K562 (cell line): ENCODE results near the gene SCMH1. TPM values are rescaled to one million over a fixed set of nuclear protein-coding genes. Genes with fewer than 3 reads are reported as not detected.

Source experiments
- ETV6 ChIP-seq, 3 experiments: fragments of 150-350 bp in 1 of 3; sonication (generic) in 1 of 3; formaldehyde crosslinking in 1 of 3; IDR thresholded peaks; 2 replicates each; pipeline versions ENCODE4 v1.6.1 to v1.8.0; 2014 to 2022; ENCODE audit warnings: borderline replicate concordance in 2 of 3, low read depth in 2 of 3, antibody characterized with exemption in 1 of 3, low read length in 1 of 3, mild to moderate bottlenecking in 1 of 3, missing genetic modification reagents in 1 of 3
- FOXM1 ChIP-seq, 2 experiments: fragments of 450-650 bp in 1 of 2; sonication (generic) in 1 of 2; formaldehyde crosslinking in 1 of 2; IDR thresholded peaks; 2 replicates each; pipeline versions ENCODE4 v1.6.1 to v1.9.0; 2017 to 2022; ENCODE audit warnings: low read depth in 2 of 2, mild to moderate bottlenecking in 2 of 2, missing genetic modification reagents in 1 of 2, moderate library complexity in 1 of 2
- RFX1 ChIP-seq: fragments of 450-650 bp; IDR thresholded peaks from 2 replicates; pipeline ENCODE4 v1.6.1; 2016; ENCODE audit warnings: mild to moderate bottlenecking, moderate library complexity
- RHOXF2B ChIP-seq: fragments of 250-450 bp; sonication (Bioruptor Pico); conservative IDR thresholded peaks from 2 replicates; pipeline ENCODE4 v1.5.1; 2021
- TCF3 ChIP-seq: sonication (generic); formaldehyde crosslinking; IDR thresholded peaks from 2 replicates; pipeline ENCODE4 v1.4.0; 2020; ENCODE audit warnings: mild to moderate bottlenecking, missing genetic modification reagents
- TSC22D4 ChIP-seq: fragments of 450-650 bp; IDR thresholded peaks from 2 replicates; pipeline ENCODE4 v1.6.1; 2016; ENCODE audit warnings: missing genetic modification characterization, missing biosample characterization, control low read depth
- polyA plus RNA-seq, 8 experiments: library from polyadenylated mRNA; depleted of rRNA in 4 of 8; stranded (reverse) in 5 of 8; unstranded in 3 of 8; fragments of >200 nt; fragmentation: Nextera tagmentation in 2 of 8; fragmentation: Illumina TruSeq in 1 of 8; extraction: Ambion mirVana in 2 of 8; extraction: Trizol in 1 of 8; gene quantifications; 2 replicates each; pipeline versions ENCODE4 v1.2.1 to v1.2.3, GENCODE V29; 2011 to 2014; ENCODE audit warnings: inconsistent platforms in 1 of 8, missing spikeins in 1 of 8
- total RNA-seq, 7 experiments: library from RNA; depleted of rRNA in 6 of 7; stranded (reverse); fragments of >200 nt in 6 of 7; fragmentation: Illumina TruSeq in 2 of 7; extraction: Trizol in 2 of 7; gene quantifications; 2 replicates each; pipeline versions ENCODE4 v1.2.1 to v1.2.3, GENCODE V29; 2011 to 2021; ENCODE audit warnings: low replicate concordance in 1 of 7
- TF ChIP-seq, protein P1 (sequence below): sonication (generic); formaldehyde crosslinking; IDR thresholded peaks from 2 replicates; pipeline ENCODE4 v1.8.0; 2022; ENCODE audit warnings: mild to moderate bottlenecking, missing genetic modification reagents, borderline replicate concordance
- TF ChIP-seq, protein P2 (sequence below): fragments of 150-350 bp; IDR thresholded peaks from 2 replicates; pipeline ENCODE4 v1.6.1; 2014; ENCODE audit warnings: low read depth, mild to moderate bottlenecking, low read length, borderline replicate concordance
- TF ChIP-seq, protein P3 (sequence below): fragments of 450-650 bp; IDR thresholded peaks from 2 replicates; pipeline ENCODE4 v1.6.1; 2016; ENCODE audit warnings: mild to moderate bottlenecking, moderate library complexity

SCMH1 gene
- total and polyA plus RNA-seq, 9 of the 15 experiments (the other 6 are each of a cell fraction or from before 2014, with no cell fraction given): 8.5 to 37.0 (median 26.8) TPM

DNA sequence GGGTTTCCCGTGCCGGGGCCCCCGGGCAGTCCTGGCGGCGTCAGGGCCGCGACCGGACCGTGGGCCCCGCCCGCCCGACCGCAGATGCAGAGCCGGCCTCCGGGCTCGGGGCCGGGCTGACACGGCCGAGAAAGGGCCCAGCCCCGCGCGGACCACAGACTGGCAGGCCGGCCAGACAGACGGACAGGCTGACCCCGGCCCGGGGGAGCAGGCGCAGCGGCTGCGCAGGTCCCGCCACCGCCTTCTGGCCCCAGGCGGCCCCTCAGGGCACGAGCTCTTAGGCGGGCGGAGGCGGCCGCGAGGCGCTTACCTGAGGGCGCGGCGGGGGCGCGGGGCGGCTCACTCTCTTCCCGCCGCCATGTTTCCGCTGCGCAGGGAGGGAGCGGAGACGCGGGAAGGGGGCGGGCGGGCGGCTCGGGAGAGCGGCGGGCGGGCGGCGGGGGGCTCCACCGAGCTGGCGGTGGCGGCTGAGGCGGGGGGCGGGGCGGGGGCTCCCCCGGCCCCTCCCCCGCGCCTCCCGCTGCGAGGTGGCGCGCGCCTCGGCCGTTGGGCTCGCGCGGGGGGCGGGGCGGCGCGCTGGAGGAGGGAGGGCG lies at the start of gene SCMH1 (continued):
- no peak for TF ChIP-seq FOXM1 (IDR thresholded peaks at IDR 0.05; ENCODE audit: low read depth)
- no peak for TF ChIP-seq FOXM1 (CRISPR knock-in tag; IDR thresholded peaks at IDR 0.05; ENCODE audit: low read depth)
- no peak for TF ChIP-seq TSC22D4
- TF ChIP-seq, protein P1, sequence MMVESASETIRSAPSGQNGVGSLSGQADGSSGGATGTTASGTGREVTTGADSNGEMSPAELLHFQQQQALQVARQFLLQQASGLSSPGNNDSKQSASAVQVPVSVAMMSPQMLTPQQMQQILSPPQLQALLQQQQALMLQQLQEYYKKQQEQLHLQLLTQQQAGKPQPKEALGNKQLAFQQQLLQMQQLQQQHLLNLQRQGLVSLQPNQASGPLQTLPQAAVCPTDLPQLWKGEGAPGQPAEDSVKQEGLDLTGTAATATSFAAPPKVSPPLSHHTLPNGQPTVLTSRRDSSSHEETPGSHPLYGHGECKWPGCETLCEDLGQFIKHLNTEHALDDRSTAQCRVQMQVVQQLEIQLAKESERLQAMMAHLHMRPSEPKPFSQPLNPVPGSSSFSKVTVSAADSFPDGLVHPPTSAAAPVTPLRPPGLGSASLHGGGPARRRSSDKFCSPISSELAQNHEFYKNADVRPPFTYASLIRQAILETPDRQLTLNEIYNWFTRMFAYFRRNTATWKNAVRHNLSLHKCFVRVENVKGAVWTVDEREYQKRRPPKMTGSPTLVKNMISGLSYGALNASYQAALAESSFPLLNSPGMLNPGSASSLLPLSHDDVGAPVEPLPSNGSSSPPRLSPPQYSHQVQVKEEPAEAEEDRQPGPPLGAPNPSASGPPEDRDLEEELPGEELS (CRISPR knock-in tag): no peak
- TF ChIP-seq ETV6 (IDR thresholded peaks at IDR 0.05; ENCODE audit: borderline replicate concordance in 1 of 2, low read depth in 2 of 2, low read length in 1 of 2): no peak
- no peak for TF ChIP-seq ETV6 (CRISPR knock-in tag; IDR thresholded peaks at IDR 0.05; ENCODE audit: borderline replicate concordance)
- TF ChIP-seq TCF3 (CRISPR knock-in tag): no peak
- TF ChIP-seq, protein P2, sequence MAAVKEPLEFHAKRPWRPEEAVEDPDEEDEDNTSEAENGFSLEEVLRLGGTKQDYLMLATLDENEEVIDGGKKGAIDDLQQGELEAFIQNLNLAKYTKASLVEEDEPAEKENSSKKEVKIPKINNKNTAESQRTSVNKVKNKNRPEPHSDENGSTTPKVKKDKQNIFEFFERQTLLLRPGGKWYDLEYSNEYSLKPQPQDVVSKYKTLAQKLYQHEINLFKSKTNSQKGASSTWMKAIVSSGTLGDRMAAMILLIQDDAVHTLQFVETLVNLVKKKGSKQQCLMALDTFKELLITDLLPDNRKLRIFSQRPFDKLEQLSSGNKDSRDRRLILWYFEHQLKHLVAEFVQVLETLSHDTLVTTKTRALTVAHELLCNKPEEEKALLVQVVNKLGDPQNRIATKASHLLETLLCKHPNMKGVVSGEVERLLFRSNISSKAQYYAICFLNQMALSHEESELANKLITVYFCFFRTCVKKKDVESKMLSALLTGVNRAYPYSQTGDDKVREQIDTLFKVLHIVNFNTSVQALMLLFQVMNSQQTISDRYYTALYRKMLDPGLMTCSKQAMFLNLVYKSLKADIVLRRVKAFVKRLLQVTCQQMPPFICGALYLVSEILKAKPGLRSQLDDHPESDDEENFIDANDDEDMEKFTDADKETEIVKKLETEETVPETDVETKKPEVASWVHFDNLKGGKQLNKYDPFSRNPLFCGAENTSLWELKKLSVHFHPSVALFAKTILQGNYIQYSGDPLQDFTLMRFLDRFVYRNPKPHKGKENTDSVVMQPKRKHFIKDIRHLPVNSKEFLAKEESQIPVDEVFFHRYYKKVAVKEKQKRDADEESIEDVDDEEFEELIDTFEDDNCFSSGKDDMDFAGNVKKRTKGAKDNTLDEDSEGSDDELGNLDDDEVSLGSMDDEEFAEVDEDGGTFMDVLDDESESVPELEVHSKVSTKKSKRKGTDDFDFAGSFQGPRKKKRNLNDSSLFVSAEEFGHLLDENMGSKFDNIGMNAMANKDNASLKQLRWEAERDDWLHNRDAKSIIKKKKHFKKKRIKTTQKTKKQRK: no peak
- no peak for TF ChIP-seq RFX1
- TF ChIP-seq, protein P3, sequence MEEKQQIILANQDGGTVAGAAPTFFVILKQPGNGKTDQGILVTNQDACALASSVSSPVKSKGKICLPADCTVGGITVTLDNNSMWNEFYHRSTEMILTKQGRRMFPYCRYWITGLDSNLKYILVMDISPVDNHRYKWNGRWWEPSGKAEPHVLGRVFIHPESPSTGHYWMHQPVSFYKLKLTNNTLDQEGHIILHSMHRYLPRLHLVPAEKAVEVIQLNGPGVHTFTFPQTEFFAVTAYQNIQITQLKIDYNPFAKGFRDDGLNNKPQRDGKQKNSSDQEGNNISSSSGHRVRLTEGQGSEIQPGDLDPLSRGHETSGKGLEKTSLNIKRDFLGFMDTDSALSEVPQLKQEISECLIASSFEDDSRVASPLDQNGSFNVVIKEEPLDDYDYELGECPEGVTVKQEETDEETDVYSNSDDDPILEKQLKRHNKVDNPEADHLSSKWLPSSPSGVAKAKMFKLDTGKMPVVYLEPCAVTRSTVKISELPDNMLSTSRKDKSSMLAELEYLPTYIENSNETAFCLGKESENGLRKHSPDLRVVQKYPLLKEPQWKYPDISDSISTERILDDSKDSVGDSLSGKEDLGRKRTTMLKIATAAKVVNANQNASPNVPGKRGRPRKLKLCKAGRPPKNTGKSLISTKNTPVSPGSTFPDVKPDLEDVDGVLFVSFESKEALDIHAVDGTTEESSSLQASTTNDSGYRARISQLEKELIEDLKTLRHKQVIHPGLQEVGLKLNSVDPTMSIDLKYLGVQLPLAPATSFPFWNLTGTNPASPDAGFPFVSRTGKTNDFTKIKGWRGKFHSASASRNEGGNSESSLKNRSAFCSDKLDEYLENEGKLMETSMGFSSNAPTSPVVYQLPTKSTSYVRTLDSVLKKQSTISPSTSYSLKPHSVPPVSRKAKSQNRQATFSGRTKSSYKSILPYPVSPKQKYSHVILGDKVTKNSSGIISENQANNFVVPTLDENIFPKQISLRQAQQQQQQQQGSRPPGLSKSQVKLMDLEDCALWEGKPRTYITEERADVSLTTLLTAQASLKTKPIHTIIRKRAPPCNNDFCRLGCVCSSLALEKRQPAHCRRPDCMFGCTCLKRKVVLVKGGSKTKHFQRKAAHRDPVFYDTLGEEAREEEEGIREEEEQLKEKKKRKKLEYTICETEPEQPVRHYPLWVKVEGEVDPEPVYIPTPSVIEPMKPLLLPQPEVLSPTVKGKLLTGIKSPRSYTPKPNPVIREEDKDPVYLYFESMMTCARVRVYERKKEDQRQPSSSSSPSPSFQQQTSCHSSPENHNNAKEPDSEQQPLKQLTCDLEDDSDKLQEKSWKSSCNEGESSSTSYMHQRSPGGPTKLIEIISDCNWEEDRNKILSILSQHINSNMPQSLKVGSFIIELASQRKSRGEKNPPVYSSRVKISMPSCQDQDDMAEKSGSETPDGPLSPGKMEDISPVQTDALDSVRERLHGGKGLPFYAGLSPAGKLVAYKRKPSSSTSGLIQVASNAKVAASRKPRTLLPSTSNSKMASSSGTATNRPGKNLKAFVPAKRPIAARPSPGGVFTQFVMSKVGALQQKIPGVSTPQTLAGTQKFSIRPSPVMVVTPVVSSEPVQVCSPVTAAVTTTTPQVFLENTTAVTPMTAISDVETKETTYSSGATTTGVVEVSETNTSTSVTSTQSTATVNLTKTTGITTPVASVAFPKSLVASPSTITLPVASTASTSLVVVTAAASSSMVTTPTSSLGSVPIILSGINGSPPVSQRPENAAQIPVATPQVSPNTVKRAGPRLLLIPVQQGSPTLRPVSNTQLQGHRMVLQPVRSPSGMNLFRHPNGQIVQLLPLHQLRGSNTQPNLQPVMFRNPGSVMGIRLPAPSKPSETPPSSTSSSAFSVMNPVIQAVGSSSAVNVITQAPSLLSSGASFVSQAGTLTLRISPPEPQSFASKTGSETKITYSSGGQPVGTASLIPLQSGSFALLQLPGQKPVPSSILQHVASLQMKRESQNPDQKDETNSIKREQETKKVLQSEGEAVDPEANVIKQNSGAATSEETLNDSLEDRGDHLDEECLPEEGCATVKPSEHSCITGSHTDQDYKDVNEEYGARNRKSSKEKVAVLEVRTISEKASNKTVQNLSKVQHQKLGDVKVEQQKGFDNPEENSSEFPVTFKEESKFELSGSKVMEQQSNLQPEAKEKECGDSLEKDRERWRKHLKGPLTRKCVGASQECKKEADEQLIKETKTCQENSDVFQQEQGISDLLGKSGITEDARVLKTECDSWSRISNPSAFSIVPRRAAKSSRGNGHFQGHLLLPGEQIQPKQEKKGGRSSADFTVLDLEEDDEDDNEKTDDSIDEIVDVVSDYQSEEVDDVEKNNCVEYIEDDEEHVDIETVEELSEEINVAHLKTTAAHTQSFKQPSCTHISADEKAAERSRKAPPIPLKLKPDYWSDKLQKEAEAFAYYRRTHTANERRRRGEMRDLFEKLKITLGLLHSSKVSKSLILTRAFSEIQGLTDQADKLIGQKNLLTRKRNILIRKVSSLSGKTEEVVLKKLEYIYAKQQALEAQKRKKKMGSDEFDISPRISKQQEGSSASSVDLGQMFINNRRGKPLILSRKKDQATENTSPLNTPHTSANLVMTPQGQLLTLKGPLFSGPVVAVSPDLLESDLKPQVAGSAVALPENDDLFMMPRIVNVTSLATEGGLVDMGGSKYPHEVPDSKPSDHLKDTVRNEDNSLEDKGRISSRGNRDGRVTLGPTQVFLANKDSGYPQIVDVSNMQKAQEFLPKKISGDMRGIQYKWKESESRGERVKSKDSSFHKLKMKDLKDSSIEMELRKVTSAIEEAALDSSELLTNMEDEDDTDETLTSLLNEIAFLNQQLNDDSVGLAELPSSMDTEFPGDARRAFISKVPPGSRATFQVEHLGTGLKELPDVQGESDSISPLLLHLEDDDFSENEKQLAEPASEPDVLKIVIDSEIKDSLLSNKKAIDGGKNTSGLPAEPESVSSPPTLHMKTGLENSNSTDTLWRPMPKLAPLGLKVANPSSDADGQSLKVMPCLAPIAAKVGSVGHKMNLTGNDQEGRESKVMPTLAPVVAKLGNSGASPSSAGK: no peak
- no peak for TF ChIP-seq RHOXF2B (CRISPR knock-in tag)
